ENCODE data around the gene FLOT1.

The FLOT1 gene

GRCh38 chr6:30700340-30700739, 42.1 kb downstream of the FLOT1 start:
- CTCF ChIA-PET, result interaction anchor here (1.0 kb wide), 1 partner anchor 21 kb away, joined by 3 read pairs; no protein-coding TSS in a partner anchor
- TF ChIP-seq PKNOX1 (IDR thresholded peaks at IDR 0.05) (no peak), ELF4 (IDR thresholded peaks at IDR 0.05) (no peak), LEF1 (IDR thresholded peaks at IDR 0.05; ENCODE audit: borderline replicate concordance) (no peak)
- no peak for DNase-seq (ENCODE audit: extremely low spot score)
- POLR2A ChIA-PET, result interaction anchor here (1.0 to 3.9 kb wide), 3 partner anchors 12 to 21 kb away, joined by 3 to 25 read pairs (median 4); partner anchors contain the start of gene MDC1

- POLR2A ChIA-PET, result interaction anchor here (0.9 to 3.9 kb wide), 2 partner anchors 10 to 21 kb away, joined by 3 to 25 read pairs; partner anchors contain the start of gene MDC1
- DNase-seq (ENCODE audit: extremely low spot score), result no peak
- CTCF ChIA-PET, result no interaction called here
Measured at GRCh38 chr6:30696432-30696831, 46.1 kb downstream of the FLOT1 start.

GRCh38 chr6:30691208-30691847, 51.2 kb downstream of the FLOT1 start:
- no peak for DNase-seq (ENCODE audit: extremely low spot score)
- ChIA-PET POLR2A (interaction anchor here (0.7 to 6.3 kb wide), 13 partner anchors 10 to 76 kb away, joined by 3 to 101 read pairs (median 5); partner anchors contain the start of genes DHX16 and MDC1), CTCF (interaction anchor here (1.4 to 2.1 kb wide), 3 partner anchors 12 to 40 kb away, joined by 4 to 7 read pairs (median 5); no protein-coding TSS in a partner anchor)
- no peak for TF ChIP-seq SP1 (IDR thresholded peaks at IDR 0.05)
- no peak for TF ChIP-seq BHLHE40 (IDR thresholded peaks at IDR 0.05; ENCODE audit: borderline replicate concordance)
- TF ChIP-seq ARNT (IDR thresholded peaks at IDR 0.05), result no peak
- no peak for TF ChIP-seq FOXM1 (IDR thresholded peaks at IDR 0.05; ENCODE audit: borderline replicate concordance)
- no peak for TF ChIP-seq ZNF384 (IDR thresholded peaks at IDR 0.05)
- no peak for TF ChIP-seq SUZ12 (IDR thresholded peaks at IDR 0.05)

More at GRCh38 chr6:30696432-30696831, 46.1 kb downstream of the FLOT1 start:
- TF ChIP-seq NFRKB (IDR thresholded peaks at IDR 0.05) (no peak), FOXK2 (IDR thresholded peaks at IDR 0.05) (no peak), SP1 (IDR thresholded peaks at IDR 0.05) (no peak), BHLHE40 (IDR thresholded peaks at IDR 0.05; ENCODE audit: borderline replicate concordance) (no peak), FOXM1 (IDR thresholded peaks at IDR 0.05; ENCODE audit: borderline replicate concordance) (no peak), PKNOX1 (IDR thresholded peaks at IDR 0.05) (no peak), L3MBTL2 (conservative IDR thresholded peaks at IDR 0.05) (no peak), LEF1 (IDR thresholded peaks at IDR 0.05; ENCODE audit: borderline replicate concordance) (no peak), TARDBP (IDR thresholded peaks at IDR 0.05) (no peak), ELF4 (IDR thresholded peaks at IDR 0.05) (no peak), HDGF (IDR thresholded peaks at IDR 0.05; ENCODE audit: borderline replicate concordance) (no peak), SUZ12 (IDR thresholded peaks at IDR 0.05) (no peak)

- CTCF ChIA-PET, result interaction anchor here (0.6 to 1.4 kb wide), 3 partner anchors 7 to 76 kb away, joined by 3 to 5 read pairs (median 4); no protein-coding TSS in a partner anchor
- peak; percentile 75 for TF ChIP-seq L3MBTL2 (conservative IDR thresholded peaks at IDR 0.05)
- TF ChIP-seq FOXA1 (IDR thresholded peaks at IDR 0.05), result no peak
- no peak for TF ChIP-seq TARDBP (IDR thresholded peaks at IDR 0.05)
- no peak for TF ChIP-seq ZNF384 (IDR thresholded peaks at IDR 0.05)
- TF ChIP-seq PKNOX1 (IDR thresholded peaks at IDR 0.05), result peak; percentile 58
- TF ChIP-seq CTBP1 (IDR thresholded peaks at IDR 0.05; ENCODE audit: borderline replicate concordance), result no peak
- no peak for TF ChIP-seq FOXM1 (IDR thresholded peaks at IDR 0.05; ENCODE audit: borderline replicate concordance)
- TF ChIP-seq LEF1 (IDR thresholded peaks at IDR 0.05; ENCODE audit: borderline replicate concordance), result no peak
- no peak for TF ChIP-seq HDGF (IDR thresholded peaks at IDR 0.05; ENCODE audit: borderline replicate concordance)
- TF ChIP-seq NFRKB (IDR thresholded peaks at IDR 0.05), result no peak
- TF ChIP-seq SUZ12 (IDR thresholded peaks at IDR 0.05), result no peak
- TF ChIP-seq SP1 (IDR thresholded peaks at IDR 0.05), result no peak
- TF ChIP-seq BHLHE40 (IDR thresholded peaks at IDR 0.05; ENCODE audit: borderline replicate concordance), result no peak
- peak; percentile 94 for DNase-seq (ENCODE audit: extremely low spot score)
- POLR2A ChIA-PET, result interaction anchor here (0.7 to 6.3 kb wide), 12 partner anchors 9 to 75 kb away, joined by 3 to 101 read pairs (median 6); partner anchors contain the start of genes DHX16 and MDC1
Measured at GRCh38 chr6:30690403-30691207, 51.9 kb downstream of the FLOT1 start, which contains the start of gene NRM. Gene NRM (minus strand): TSS chr6:30690984. CDS start chr6:30690974, 10 bp downstream.

GRCh38 chr6:30689985-30690384, 52.5 kb downstream of the FLOT1 start:
- ChIA-PET CTCF (interaction anchor here (0.6 to 1.2 kb wide), 2 partner anchors 8 to 75 kb away, joined by 3 to 5 read pairs; no protein-coding TSS in a partner anchor), POLR2A (interaction anchor here (1.1 to 6.3 kb wide), 9 partner anchors 11 to 74 kb away, joined by 3 to 101 read pairs (median 9); partner anchors contain the start of genes DHX16 and MDC1)
- no peak for DNase-seq (ENCODE audit: extremely low spot score)
- TF ChIP-seq PKNOX1 (IDR thresholded peaks at IDR 0.05) (no peak), FOXA1 (IDR thresholded peaks at IDR 0.05) (no peak), ZNF384 (IDR thresholded peaks at IDR 0.05) (no peak), LEF1 (IDR thresholded peaks at IDR 0.05; ENCODE audit: borderline replicate concordance) (no peak), CTBP1 (IDR thresholded peaks at IDR 0.05; ENCODE audit: borderline replicate concordance) (no peak), SUZ12 (IDR thresholded peaks at IDR 0.05) (no peak), HDGF (IDR thresholded peaks at IDR 0.05; ENCODE audit: borderline replicate concordance) (no peak), FOXK2 (IDR thresholded peaks at IDR 0.05) (no peak)

All from HEK293T (cell line).